Neural cell (in vitro differentiated cells): ENCODE data around the gene RBP4.

ENCODE experiments used
- EZH2 ChIP-seq: fragments of 200-600, 300-800 bp; shearing (Covaris generic), sonication (generic); IDR thresholded peaks from 2 replicates; pipeline ENCODE4 v1.6.1; 2014; ENCODE audit warnings: antibody characterized with exemption, low read length, borderline replicate concordance, mild to moderate bottlenecking; ENCODE audit not compliant: insufficient read depth, poor library complexity, severe bottlenecking
- MXI1 ChIP-seq: fragments of 450-650 bp; conservative IDR thresholded peaks from 2 replicates; pipeline ENCODE4 v1.6.1; 2014; ENCODE audit warnings: antibody characterized with exemption, mild to moderate bottlenecking; ENCODE audit not compliant: poor library complexity, severe bottlenecking
- POLR2AphosphoS5 ChIP-seq: IDR thresholded peaks from 2 replicates; pipeline ENCODE4 v1.6.1; 2012
- RAD21 ChIP-seq: fragments of 450-650 bp; conservative IDR thresholded peaks from 2 replicates; pipeline ENCODE4 v1.6.1; 2014; ENCODE audit warnings: antibody characterized with exemption, mild to moderate bottlenecking, moderate library complexity
- SMC3 ChIP-seq: fragments of 450-650 bp; conservative IDR thresholded peaks from 2 replicates; pipeline ENCODE4 v1.6.1; 2014; ENCODE audit warnings: antibody characterized with exemption, mild to moderate bottlenecking, moderate library complexity; ENCODE audit not compliant: poor library complexity
- TAF1 ChIP-seq: IDR thresholded peaks from 2 replicates; pipeline ENCODE4 v1.6.1; 2012; ENCODE audit warnings: low read depth
- TF ChIP-seq, protein P1 (sequence below): fragments of 450-650 bp; IDR thresholded peaks from 2 replicates; pipeline ENCODE4 v1.5.1; 2014; ENCODE audit warnings: antibody characterized with exemption, mild to moderate bottlenecking, moderate library complexity; ENCODE audit not compliant: poor library complexity, severe bottlenecking

DNA sequence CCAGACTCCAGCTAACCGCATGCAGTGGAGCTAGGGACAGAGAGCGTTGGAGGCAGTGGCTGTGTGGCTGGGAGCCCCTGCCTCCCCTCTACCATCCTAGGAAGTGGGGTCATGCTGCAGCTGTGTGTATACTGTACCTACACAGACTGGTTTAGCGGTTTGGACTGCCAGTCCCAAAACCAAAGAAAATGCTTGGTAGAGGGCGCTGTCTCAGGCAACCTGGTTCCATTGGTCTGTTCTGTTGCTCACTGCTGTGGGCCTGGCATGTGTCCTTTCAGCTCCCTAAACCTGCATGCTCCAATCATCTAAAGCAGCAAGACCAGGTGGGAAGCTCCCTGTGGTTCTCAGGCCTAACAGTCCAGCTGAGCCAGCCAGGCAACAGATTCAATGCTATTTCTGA is 4.5 kb downstream of the RBP4 start:
- TF ChIP-seq, protein P1, sequence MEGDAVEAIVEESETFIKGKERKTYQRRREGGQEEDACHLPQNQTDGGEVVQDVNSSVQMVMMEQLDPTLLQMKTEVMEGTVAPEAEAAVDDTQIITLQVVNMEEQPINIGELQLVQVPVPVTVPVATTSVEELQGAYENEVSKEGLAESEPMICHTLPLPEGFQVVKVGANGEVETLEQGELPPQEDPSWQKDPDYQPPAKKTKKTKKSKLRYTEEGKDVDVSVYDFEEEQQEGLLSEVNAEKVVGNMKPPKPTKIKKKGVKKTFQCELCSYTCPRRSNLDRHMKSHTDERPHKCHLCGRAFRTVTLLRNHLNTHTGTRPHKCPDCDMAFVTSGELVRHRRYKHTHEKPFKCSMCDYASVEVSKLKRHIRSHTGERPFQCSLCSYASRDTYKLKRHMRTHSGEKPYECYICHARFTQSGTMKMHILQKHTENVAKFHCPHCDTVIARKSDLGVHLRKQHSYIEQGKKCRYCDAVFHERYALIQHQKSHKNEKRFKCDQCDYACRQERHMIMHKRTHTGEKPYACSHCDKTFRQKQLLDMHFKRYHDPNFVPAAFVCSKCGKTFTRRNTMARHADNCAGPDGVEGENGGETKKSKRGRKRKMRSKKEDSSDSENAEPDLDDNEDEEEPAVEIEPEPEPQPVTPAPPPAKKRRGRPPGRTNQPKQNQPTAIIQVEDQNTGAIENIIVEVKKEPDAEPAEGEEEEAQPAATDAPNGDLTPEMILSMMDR, result no peak
- TF ChIP-seq TAF1, result no peak
- TF ChIP-seq RAD21, result no peak
- TF ChIP-seq EZH2, result no peak
- TF ChIP-seq POLR2AphosphoS5, result no peak
- no peak for TF ChIP-seq SMC3
- TF ChIP-seq MXI1, result no peak
